K562 (cell line): ENCODE measurements around the gene ZNF575.

ENCODE experiments used
- BHLHE40 ChIP-seq: IDR thresholded peaks from 2 replicates; pipeline ENCODE4 v1.6.1; 2011; ENCODE audit warnings: low read length, improper control_type of control experiment
- CTBP1 ChIP-seq: fragments of 450-650 bp; IDR thresholded peaks from 2 replicates; pipeline ENCODE4 v1.6.1; 2016; ENCODE audit warnings: borderline replicate concordance
- PKNOX1 ChIP-seq: fragments of 450-650 bp; IDR thresholded peaks from 2 replicates; pipeline ENCODE4 v1.6.1; 2016
- POLR2AphosphoS5 ChIP-seq: IDR thresholded peaks from 2 replicates; pipeline ENCODE4 v1.6.1; 2011; ENCODE audit warnings: mild to moderate bottlenecking, low read depth, low read length, moderate library complexity; ENCODE audit not compliant: control insufficient read depth, insufficient read depth
- RBM15 ChIP-seq: fragments of 200-400 bp; formaldehyde crosslinking; IDR thresholded peaks from 2 replicates; pipeline ENCODE4 v1.6.1; 2018; ENCODE audit warnings: mild to moderate bottlenecking, low read length, moderate library complexity; ENCODE audit not compliant: insufficient read depth
- SP1 ChIP-seq: sonication (generic); formaldehyde crosslinking; IDR thresholded peaks from 2 replicates; pipeline ENCODE4 v1.8.1; 2022; ENCODE audit warnings: mild to moderate bottlenecking, missing genetic modification reagents
- ZNF644 ChIP-seq: fragments of 200-800 bp; sonication (Bioruptor generic); IDR thresholded peaks from 2 replicates; pipeline ENCODE4 v1.6.1; 2016; ENCODE audit warnings: low read depth, missing genetic modification characterization, missing compliant biosample characterization
- ZNF830 ChIP-seq: fragments of 250-450 bp; sonication (Bioruptor Pico); IDR thresholded peaks from 2 replicates; pipeline ENCODE4 v1.5.0; 2021; ENCODE audit warnings: mild to moderate bottlenecking

GRCh38 chr19:43554317-43554895 is 21.4 kb downstream of the ZNF575 start:
- TF ChIP-seq BHLHE40 (no peak), POLR2AphosphoS5 (no peak), SP1 (no peak), ZNF830 (CRISPR knock-in tag) (no peak), CTBP1 (no peak), PKNOX1 (no peak), ZNF644 (tag) (no peak), RBM15 (no peak)
